LNCAP (cell line): ENCODE data around the gene RCBTB2.

ENCODE experiments used
- TF ChIP-seq, protein P1 (sequence below): fragments of 450-650 bp; IDR thresholded peaks from 2 replicates; pipeline ENCODE4 v1.5.1; 2017; ENCODE audit warnings: mild to moderate bottlenecking

RCBTB2 gene

DNA sequence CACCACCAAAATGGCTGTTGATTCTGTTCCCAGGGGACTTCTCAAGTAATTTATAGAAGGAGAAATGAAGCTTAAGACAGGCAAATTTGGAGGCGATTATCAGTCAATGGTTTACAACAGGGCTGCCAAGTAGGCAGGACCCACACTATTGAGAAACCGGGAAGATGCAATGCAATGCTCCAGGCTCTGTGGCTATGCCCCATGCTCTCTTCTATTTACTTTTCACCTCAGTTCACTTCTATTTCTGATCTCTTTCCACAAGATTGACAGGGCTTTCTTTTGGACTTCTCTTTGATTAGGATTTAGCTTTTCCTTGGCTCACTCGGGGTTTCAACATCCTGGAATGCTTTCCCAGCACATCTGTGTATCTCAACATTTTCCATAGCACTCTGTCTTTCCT is 12.7 kb upstream of the RCBTB2 start:
- TF ChIP-seq, protein P1, sequence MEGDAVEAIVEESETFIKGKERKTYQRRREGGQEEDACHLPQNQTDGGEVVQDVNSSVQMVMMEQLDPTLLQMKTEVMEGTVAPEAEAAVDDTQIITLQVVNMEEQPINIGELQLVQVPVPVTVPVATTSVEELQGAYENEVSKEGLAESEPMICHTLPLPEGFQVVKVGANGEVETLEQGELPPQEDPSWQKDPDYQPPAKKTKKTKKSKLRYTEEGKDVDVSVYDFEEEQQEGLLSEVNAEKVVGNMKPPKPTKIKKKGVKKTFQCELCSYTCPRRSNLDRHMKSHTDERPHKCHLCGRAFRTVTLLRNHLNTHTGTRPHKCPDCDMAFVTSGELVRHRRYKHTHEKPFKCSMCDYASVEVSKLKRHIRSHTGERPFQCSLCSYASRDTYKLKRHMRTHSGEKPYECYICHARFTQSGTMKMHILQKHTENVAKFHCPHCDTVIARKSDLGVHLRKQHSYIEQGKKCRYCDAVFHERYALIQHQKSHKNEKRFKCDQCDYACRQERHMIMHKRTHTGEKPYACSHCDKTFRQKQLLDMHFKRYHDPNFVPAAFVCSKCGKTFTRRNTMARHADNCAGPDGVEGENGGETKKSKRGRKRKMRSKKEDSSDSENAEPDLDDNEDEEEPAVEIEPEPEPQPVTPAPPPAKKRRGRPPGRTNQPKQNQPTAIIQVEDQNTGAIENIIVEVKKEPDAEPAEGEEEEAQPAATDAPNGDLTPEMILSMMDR = no peak

DNA sequence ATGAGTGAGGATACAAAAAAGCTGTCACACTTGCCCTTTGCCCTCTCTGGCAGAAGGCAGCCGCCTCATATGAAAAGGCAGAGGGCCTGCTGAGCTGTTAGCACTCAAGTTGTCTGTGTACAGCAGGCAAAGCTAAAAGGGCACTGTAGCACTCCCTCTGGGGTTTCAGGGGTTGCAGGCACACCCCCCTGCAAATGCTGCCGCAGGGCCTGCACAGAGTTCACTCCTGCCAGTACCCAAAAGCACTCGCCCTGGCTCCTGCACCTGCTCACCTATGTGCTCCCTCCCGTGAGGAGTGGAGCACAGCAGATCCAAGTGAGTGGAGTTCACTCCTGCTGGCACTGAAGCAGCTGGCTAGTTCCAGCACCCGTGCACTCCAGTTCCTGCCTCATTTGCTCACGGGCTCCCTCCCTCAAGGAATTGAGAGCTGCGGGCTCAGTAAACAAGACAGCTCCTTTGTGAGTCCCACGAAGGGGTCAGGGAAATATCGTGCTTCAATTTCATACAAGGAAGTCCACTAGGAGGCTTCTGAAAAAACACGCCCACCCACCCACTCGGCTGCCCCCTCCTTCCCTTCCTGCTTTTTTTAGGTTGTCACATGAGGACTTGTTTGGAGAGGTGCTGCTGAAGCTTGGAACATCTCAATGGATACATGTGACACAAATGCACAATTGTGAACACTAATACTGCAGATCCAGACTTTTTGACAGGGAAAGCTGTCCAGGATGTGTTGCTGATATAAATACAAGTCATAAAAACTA is 9.9 kb upstream of the RCBTB2 start:
- TF ChIP-seq, protein P1 = no peak

DNA sequence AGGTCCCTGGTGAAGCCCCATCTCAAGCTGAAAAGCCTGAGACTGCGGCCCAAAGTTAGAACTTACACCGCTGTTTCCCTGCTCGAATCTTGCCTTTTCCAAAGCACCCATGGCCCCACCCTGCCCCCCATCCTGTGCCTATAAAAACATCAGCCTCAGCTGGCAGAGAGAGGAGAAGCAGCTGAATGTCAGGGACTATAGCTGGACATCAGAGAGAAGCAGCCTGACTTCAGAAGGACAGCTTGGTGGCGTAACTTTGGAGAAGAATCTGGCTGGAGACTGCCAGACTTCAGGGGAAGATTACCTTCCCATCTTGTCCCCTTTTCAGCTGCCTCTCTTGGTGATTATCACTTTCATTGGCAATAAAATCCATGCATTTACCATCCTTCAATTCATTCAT is 9.3 kb upstream of the RCBTB2 start:
- TF ChIP-seq, protein P1 = no peak

DNA sequence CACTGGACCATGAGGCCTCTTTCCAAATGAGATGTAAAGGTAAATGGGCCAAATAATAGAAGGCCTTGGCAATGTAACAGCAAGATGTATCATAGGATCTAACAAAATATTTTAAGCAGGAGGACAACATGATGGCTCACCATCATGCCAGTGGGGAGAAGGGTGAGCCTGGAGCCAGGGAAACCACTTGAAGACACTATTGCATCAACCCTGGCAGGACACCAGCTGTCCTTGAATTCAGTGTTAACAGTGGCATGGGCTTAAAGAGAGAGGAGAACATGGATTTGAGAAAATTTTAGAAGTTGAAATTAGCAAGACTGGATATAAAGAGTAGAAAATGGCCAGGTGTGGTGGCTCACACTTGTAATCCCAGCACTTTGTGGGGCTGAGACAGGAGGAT is 6.7 kb upstream of the RCBTB2 start:
- TF ChIP-seq, protein P1 = no peak

DNA sequence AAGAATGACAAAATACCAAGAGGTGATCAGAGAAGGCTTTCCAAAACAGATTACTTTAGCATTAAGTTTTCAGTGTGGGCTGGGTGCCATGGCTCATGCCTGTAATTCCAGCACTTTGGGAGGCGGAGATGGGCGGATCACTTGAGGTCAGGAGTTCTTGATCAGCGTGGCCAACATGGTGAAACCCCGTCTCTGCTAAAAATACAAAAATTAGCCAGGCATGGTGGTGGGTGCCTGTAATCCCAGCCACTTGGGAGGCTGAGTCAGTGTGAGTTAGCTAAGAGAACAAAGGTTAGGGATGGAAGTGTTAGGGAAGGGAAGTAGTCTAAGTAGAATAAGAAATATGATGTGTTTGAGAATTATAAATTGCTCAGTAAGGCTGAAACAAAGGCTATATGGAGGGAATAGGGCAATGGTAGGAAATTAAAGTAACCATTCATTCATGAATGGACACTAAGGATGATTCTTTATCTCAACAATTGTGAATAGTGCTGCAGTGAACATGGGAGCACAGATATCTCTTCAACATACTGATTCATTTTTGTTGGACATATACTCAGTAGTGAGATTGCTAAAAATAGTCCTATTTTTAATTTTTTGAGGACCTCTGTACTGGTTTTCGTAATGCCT is 3.9 kb upstream of the RCBTB2 start:
- TF ChIP-seq, protein P1 = no peak

DNA sequence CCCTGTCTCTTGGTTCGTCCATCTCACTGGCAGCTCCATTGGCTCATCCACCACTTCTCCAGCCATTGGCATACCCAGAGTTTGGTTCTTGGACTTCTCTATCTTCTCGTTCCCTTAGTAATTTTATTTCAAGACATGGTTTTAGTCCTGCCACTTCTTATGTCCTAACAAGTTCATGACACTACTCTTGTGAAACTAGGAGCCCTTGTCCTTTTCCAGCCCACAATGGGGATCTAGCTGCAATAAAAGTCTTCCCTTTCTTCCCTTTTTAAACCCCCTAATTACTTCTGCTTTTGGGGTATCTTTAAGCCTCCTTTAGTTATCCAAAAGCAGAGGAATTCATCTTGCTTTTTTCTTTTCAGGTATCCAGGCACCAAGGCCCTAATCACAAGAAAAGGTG is 2.9 kb upstream of the RCBTB2 start:
- TF ChIP-seq, protein P1 = no peak

DNA sequence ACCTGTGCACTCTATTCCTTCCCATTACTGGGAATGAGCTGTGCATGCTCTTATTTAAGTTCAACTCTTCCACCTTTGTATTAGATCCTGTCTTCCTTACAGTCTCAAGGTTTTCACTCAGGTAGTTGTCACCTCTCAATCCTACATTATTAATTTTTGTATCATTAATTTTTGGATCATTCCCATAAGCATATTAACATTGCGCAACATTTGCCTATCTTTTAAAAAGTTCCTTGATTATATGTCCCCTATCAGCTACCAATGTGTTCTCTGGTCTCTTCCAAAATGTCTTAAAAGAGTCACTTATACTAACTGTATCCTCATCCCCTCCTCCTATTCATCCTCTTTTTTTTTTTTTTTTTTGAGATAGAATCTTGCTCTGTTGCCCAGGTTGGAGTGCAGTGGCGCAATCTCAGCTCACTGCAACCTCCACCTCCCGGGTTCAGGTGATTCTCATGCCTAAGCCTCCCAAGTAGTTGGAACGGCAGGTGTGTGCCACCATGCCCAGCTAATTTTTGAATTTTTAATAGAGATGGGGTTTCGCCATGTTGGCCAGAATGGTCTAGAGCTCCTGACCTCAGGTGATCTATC is 2.1 kb upstream of the RCBTB2 start:
- TF ChIP-seq, protein P1 = no peak
